Measurements from ENCODE around the gene CBX5.
A peak's percentile ranks its signal among the peaks of the same experiment; 100 is the strongest.

Gene CBX5

DNA sequence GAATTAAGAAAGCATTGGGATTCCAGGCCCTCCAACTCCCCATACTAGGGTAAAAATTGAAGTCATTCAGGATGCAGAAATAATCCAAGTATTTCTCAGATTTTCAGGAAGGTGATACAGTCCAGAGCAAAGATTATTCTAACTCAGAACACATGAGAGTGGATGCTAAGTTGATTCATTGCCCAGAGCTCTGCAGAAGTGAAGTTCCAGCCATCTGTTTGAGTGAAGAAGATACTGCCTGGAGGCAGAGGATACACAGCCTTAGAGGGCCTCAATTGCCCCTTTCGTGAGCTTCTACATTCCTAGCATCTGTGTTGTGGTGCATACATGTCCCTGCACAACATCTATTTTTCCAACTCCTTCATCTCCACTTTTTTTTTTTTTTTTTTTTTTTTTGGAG, 54.3 kb downstream of the CBX5 start:
- peak; percentile 32 for DNase-seq (ENCODE audit: low spot score)

DNA sequence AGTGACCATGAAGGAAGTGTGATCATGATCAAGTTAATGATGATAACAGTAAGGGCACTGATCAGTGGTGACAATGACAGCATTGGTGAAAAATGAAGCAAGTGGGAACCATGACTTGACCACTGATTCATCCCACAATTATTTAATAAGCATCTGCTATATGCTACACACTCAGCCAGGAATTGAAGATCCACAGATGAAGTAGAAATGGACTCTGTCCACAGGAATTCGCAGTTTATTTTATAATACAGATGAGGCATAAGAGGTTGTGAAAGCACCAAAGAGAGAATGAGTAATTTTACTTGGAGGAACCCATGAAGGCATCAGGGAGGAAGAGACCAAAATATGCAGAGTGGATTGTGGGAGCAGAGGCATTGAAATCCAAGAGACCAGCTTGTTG, 57.3 kb downstream of the CBX5 start:
- peak; percentile 84 for DNase-seq (ENCODE audit: low spot score)

DNA sequence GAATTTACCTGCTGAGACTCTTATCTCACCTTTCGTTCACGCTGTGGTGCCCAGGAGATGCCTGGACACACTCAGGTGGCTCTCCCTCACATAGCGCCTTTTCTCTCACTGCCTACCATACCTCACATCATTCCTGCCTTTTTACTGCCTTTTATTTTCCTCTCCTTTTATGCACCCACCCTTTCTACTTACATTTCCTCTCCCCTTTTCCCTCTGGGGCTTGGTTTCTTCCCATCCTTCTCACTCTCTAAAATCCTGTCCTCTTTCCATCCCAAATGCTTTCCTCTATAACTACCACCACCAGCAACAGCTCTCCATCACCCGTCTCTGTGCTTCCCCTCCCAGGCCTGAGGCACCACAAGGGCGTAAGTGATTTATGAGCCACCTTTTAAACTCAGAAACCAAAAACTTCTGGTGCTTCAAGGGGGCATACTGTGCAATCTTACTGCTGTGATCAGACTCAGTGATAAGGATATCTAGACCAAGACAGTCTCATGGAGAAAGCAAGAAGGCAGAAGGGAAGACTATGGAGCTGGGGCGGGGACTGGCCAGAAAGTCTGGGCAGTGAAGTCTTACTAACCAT, 58.4 kb downstream of the CBX5 start:
- DNase-seq (ENCODE audit: low spot score), result no peak

DNA sequence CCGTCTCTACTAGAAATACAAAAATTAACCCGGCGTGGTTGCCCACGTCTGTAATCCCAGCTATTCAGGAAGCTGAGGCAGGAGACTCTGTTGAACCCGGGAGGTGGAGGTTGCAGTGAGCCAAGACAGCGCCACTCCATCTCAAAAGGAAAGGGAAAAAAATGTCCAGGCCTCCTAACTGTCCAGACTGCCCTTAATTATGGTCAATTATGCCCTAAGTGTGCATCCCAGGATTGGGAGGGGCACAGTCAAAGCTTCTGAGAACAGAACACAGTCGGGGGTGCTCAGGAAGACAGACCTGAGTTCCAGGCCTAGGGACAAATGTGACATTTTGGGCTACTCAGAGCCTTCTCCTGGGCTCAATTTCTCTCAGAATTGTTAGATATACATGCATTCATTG, 59.4 kb downstream of the CBX5 start:
- no peak for DNase-seq (ENCODE audit: low spot score)

DNA sequence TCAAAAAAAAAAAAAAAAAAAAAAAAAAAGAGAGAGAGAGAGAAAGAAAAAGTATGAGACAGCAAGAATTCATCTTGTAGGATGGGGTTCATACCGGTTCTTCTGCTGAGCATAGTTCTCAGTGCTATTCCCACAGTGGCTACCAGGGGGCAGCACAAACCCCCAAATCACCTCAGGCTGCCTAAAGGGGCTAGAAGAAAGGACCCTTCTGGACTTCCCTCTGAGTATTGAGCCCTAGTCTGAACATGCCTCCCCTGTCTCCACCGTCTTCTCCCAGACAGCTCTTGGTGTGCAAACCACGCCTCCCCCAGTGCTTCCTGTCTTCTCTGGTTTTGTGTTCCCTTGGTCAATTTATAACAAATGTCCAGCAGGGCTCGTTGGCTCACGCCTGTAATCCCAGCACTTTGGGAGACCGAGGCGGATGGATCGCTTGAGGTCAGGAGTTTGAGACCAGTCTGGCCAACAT, 59.8 kb downstream of the CBX5 start:
- DNase-seq (ENCODE audit: low spot score), result peak; percentile 71

DNA sequence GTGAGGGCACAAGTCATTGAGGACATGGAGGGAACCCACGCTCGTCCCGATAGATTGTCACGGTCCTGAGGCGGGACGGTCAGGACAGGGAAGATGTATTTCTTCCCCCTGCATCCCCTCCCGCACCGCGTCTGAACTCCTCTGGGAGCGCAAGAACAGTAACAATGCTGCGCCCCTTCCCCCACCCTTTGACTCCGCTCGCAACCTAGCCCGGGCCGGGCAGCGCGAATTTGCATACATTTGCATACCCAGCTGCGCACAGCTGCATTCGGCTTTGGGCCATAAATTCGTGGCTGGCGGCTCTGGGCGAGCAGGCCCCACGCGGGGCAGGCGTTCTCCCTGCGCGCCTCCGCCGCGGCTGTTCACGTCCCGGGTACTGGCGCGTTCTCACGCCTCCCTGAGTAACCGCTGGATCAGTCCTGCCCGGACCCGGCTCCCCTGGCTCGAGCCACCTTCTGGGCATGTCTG, 62.1 kb downstream of the CBX5 start:
- no peak for DNase-seq (ENCODE audit: low spot score)

DNA sequence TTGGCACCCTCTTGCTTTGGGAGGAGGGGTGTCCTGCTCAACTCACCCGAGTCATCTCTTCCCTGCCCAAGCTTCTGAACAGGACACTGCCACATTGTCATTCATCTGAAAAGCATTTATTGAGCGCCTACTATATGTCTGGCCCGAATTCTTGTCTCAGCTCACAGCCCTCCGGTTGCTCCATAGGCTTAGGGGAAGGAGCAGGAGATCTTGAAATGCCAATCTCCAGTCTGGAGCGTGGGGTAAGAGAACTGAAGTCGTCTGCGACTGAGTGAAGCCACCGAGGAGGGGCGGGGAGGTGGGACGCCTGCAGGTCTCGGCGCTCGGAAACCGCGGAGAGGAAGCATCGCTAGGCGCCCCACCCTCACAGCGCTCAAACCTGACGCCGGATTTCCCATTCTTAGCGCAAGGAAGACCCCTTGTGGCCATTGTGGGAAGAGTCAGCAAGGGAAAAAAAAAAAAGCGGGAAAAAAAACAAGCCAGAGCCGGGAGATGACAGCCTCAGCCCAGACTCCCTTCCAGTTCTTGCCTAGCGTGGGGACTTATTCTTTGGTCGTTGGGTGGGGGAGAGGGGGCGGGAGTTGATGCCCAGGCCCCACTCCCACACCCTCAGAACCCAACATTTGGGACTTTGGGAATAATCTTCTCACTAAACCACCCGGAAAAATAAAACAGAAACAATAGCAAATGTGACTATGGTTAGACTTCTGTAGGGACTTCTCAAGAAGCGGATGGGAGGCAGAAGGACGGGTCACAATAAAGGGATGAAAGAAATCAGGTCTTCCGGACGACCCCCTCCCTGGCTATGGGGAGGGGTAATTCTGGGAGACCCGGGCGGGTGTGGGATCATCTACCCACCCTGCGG, 62.9 kb downstream of the CBX5 start:
- peak; percentile 81 for DNase-seq (ENCODE audit: low spot score)

DNA sequence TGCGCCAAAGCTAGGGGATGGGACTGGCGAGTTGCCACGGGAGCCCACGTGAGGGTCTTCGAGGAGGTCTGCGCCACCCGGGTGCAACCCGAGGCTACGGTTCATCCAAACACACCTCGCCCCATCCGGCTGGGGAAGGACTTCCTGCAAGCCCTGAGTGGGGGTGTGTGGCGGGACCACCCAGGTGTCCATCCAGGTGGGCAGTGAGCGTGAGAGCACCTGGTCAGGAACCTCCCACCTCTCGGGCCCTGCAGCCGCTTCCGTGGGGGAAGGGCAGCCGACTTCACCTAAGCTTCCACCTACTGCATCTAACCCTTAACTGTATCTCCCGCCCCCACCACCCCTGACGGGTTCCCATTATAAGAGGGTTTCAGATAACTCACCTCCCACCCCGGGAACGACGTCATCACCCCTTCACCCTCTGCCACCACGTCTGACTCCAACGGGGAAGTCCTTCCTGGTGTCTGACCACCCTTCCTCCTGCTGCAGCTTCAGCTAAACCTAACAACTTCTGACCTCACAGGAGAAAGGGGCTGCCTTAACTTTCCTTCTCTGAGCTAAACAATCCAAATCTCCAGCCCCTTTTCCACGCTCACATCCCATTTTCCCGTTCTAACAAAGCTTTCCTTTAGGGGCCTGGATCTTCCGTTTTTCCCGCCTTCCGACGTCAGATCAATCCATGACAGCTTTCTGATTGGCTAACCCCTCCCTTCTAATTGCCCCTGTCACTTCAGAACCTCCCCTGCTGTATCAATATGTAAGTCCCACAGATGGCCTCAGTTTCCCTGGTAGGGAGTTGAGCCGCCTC, 63.7 kb downstream of the CBX5 start:
- DNase-seq (ENCODE audit: low spot score), result no peak

DNA sequence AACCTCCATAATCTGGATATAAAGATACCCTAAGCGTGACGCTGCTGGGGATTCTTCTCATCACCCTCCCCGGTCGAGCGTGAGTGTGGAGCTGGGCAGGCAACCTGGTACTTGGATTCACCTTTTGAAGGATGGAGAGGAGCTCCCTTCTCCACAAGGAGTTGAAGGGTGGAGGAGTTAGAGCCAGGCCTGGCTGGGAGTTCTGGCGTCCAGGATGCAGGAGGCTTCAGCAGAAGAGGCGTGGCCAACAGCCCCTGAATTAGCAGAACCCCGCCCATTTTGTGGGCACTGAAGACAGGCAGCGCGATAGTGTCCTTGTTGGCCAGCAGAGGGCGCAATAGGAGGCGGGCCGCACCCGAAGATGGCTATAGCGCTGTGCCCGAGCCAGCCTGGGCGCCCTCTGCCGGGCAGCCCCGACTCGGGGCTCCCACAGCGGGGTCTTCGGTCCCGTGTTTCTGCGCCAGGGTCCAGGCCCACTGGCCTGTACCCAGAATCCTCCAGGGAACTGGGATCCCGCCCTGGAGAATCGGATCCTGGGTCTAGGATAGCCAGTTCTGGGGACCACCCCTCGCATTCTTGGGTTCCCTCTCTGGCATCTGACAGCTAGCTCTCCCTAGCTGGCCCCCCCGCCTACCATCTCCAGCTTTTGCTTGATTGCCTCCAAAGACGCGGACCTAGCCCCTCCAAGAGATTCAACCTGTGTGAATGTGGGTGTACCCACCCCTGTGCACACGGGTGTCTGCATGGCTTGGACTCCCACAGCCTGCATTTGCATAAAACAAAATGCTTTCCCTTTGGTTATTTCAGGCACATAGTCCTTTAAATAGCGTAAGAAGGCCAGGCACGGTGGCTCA, 65.1 kb downstream of the CBX5 start:
- DNase-seq (ENCODE audit: low spot score), result peak; percentile 95

GRCh38 chr12:54213079-54213478, 66.8 kb downstream of the CBX5 start:
- DNase-seq (ENCODE audit: low spot score), result no peak

DNA sequence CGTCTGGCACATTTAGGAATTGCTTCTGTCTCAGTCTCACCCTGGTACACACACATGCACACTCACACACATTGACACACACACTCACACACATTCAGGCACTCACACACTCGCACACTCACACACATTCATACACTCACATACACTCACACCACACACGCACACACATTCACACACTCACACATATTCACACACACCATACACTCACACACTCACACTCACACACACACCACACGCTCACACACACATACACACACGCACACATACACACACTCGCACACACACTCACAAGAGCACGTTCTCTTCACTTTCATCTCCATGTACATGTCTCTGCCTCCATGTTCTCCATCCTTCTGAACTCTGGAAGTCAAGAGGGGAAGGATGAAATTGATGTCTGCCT, 68.0 kb downstream of the CBX5 start:
- no peak for DNase-seq (ENCODE audit: low spot score)

- DNase-seq (ENCODE audit: low spot score), result no peak
Measured at GRCh38 chr12:54210400-54210790, 69.5 kb downstream of the CBX5 start.

GRCh38 chr12:54208591-54208990, 71.3 kb downstream of the CBX5 start:
- DNase-seq (ENCODE audit: low spot score), result no peak

DNA sequence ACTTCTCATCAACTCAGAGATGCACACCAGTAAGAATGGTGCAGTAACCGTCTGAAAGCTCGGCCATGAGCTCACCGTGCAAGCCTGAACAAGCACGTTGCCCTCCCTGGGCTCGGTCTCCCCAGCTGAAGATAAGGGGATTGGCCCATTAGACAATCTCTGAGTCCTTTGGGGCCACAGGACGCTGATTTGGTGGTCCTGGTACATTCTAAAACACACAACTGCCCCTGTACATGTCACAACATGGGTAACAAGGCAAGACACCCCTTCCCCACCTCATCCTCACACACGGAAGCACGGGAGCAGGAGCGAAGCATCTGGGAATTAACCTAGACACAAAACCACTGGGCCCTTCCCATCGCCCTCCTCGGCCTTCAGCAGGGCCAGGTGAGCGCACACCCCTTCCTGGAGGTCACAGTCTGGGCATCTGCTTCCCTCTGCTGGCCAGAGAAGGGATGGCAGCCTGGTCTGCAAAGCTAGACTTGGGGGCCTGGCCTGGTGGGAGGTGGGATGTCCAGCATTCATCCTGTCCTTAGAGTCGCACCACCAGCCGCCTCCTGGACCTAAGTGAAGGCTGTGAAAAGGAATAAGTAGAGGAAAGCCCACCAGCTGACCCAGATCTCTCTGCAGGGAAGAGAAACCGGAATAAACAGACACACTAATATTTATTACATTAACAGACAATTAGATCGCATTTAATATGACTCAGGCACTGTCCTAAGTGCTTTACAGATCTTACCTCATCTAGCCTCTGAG, 72.2 kb downstream of the CBX5 start:
- DNase-seq (ENCODE audit: low spot score), result peak; percentile 85

GRCh38 chr12:54206791-54207190, 73.1 kb downstream of the CBX5 start:
- DNase-seq (ENCODE audit: low spot score), result no peak

DNA sequence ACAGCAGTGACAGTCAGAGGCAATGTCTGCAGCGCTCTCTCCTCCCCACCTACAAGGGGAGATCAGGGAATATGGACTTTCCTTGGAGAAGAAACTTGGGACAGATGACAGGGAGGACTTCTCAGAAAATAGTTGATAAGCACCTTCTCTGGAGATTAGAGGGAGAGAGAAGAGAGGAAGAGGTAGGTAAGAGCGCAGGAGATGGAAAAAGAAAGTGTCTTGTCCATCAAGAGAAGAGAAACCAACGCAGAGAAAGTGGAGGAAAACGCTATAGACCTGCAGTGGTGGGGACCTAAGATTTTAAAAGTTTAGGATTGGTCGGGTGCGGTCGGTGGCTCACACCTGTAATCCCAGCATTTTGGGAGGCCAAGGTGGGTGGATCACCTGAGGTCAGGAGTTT, 75.6 kb downstream of the CBX5 start:
- DNase-seq (ENCODE audit: low spot score), result no peak

DNA sequence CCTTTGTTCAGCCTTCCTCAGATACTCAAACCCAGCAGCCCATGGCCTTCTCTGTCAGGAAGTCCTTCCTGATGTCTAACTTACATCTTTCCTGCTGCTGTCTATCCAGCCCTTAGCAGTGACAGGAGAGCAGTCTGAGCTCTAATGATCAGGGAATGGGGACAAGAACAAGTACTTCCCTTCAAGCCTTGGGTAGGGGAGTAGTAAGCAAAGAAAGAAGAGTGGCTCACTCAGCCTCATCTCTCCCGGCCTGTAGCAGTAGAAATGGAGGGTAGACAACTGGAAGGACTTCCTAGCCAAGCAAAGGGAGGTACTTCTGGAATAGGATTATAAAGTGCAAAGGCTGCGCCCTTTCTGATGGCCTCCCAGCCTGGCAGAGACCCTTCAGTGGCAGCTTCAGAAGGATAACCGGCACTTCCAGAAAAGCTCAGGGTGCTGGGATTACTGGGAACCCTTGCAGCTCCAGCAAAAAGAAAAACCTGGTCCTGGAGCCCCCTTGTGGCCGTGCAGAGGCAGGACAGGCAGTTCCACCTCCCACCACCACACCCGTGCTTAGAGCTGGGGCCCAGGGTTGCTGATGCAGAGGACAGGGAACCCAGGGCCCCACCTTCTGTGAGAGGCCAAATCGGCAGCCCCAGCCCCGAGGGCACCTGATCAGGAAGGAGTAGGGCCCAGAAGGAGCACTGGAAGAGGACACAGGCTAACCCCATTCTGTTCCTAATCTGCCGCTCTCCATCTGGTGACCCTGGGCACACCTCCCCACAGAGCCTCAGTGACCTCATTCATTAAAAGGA, 78.7 kb downstream of the CBX5 start:
- DNase-seq (ENCODE audit: low spot score), result peak; percentile 90

- DNase-seq (ENCODE audit: low spot score), result no peak
Measured at GRCh38 chr12:54200412-54200811, 79.5 kb downstream of the CBX5 start.

- no peak for DNase-seq (ENCODE audit: low spot score)
Measured at GRCh38 chr12:54199917-54200316, 80.0 kb downstream of the CBX5 start.

DNA sequence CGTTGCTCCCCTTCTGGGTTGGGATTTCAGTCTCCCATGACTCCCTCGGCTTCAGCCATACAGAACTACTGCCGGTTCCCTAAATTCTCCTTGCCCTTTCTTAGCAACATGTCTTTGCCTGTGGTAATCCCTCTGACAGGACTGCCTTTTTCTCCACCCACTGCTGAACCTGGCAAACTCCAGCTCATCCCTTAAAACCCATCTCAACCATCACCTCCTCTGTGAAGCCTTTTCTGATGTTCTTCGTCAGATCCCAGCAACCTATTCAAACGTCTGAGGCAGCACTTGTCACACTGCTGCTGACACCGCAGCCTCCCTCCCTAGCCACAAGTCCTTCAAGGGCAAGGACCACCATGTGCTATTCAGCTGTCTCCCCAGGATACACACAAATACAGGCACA, 80.9 kb downstream of the CBX5 start:
- DNase-seq (ENCODE audit: low spot score), result no peak
